ENCODE measurements around the gene ORAI1. TPM values are rescaled to one million over a fixed set of nuclear protein-coding genes. Genes with fewer than 3 reads are reported as not detected.

ORAI1 gene
- total and polyA plus RNA-seq, 2 of the 13 experiments (the other 11 are each of a cell fraction or from before 2014, with no cell fraction given): 9.2 to 17.2 TPM

- TF ChIP-seq TFAP4 (IDR thresholded peaks at IDR 0.05; ENCODE audit: borderline replicate concordance, low read depth) (peak; percentile 81; the same call in 1 of the 2 replicates), ZNF33B (CRISPR knock-in tag; IDR thresholded peaks at IDR 0.05) (no peak), CTCF (CRISPR knock-in tag; IDR thresholded peaks at IDR 0.05) (peak; percentile 17; the same call in 1 of the 2 replicates), ZNF800 (CRISPR knock-in tag; IDR thresholded peaks at IDR 0.05) (no peak), KDM1A (CRISPR knock-in tag; IDR thresholded peaks at IDR 0.05) (no peak), ZNF580 (CRISPR knock-in tag; IDR thresholded peaks at IDR 0.05; ENCODE audit: borderline replicate concordance, low read depth) (no peak), ZNF850 (CRISPR knock-in tag; conservative IDR thresholded peaks at IDR 0.05) (no peak), RFX3 (CRISPR knock-in tag; IDR thresholded peaks at IDR 0.05) (no peak), KLF12 (CRISPR knock-in tag; IDR thresholded peaks at IDR 0.05; ENCODE audit: borderline replicate concordance) (no peak), ARID4A (CRISPR knock-in tag; IDR thresholded peaks at IDR 0.05; ENCODE audit: borderline replicate concordance) (peak; percentile 59; the same call in 1 of the 2 replicates), HNF4A (CRISPR knock-in tag; IDR thresholded peaks at IDR 0.05) (no peak), CREB1 (IDR thresholded peaks at IDR 0.05) (no peak), CREB1 (CRISPR knock-in tag; IDR thresholded peaks at IDR 0.05) (peak; percentile 50; the same call in 1 of the 2 replicates), TP53 (CRISPR knock-in tag; conservative IDR thresholded peaks at IDR 0.05) (no peak), ZNF460 (CRISPR knock-in tag; IDR thresholded peaks at IDR 0.05; ENCODE audit: borderline replicate concordance) (no peak), BCL6 (CRISPR knock-in tag; IDR thresholded peaks at IDR 0.05) (no peak)
Observed at GRCh38 chr12:121580959-121581685, 45.2 kb upstream of the ORAI1 start, which contains the start of gene KDM2B (continued).
